ENCODE results near the gene SLAMF6.
"Not testable (repeated sequence)": the region's sequence is repeated elsewhere in the genome, so short reads cannot be mapped to it uniquely, and the experiment has no call there.

The SLAMF6 gene

GRCh38 chr1:160565564-160565963, 42.5 kb upstream of the SLAMF6 start:
- Histone ChIP-seq H3K36me3 (no peaks in the 10 kb centered on the region), H3K27me3 (ENCODE audit: insufficient read depth, low read depth, severe bottlenecking) (peaks cover 81% of the 10 kb centered on the region), H3K27ac (no peak overlapping the region), H3K4me3 (ENCODE audit: low read depth, low read length) (no peak overlapping the region), H3K9me3 (ENCODE audit: severe bottlenecking) (peaks cover 5% of the 10 kb centered on the region)
- TF ChIP-seq CTCF (IDR thresholded peaks at IDR 0.05; ENCODE audit: low read depth, low read length) = no peak
- no peak for DNase-seq

GRCh38 chr1:160563230-160563629, 40.2 kb upstream of the SLAMF6 start:
- DNase-seq; H3K36me3 ChIP-seq; H3K4me3 ChIP-seq (ENCODE audit: low read depth, low read length); H3K27ac ChIP-seq; H3K9me3 ChIP-seq (ENCODE audit: severe bottlenecking): not testable (repeated sequence)
- peaks cover 81% of the 10 kb centered on the region for H3K27me3 ChIP-seq (ENCODE audit: insufficient read depth, low read depth, severe bottlenecking)

- H3K27ac ChIP-seq; DNase-seq; H3K36me3 ChIP-seq; H3K9me3 ChIP-seq (ENCODE audit: severe bottlenecking); H3K4me3 ChIP-seq (ENCODE audit: low read depth, low read length): not testable (repeated sequence)
- peaks cover 81% of the 10 kb centered on the region for H3K27me3 ChIP-seq (ENCODE audit: insufficient read depth, low read depth, severe bottlenecking)
Measured at GRCh38 chr1:160562745-160563144, 39.7 kb upstream of the SLAMF6 start.

GRCh38 chr1:160560806-160561205, 37.8 kb upstream of the SLAMF6 start:
- Histone ChIP-seq H3K27me3 (ENCODE audit: insufficient read depth, low read depth, severe bottlenecking) (peaks cover 81% of the 10 kb centered on the region), H3K9me3 (ENCODE audit: severe bottlenecking) (peaks cover 5% of the 10 kb centered on the region), H3K36me3 (no peaks in the 10 kb centered on the region), H3K4me3 (ENCODE audit: low read depth, low read length) (no peak overlapping the region), H3K27ac (no peak overlapping the region)
- no peak for TF ChIP-seq CTCF (IDR thresholded peaks at IDR 0.05; ENCODE audit: low read depth, low read length)
- no peak for DNase-seq

GRCh38 chr1:160560045-160560705, 37.1 kb upstream of the SLAMF6 start:
- no peak for DNase-seq
- no peak for TF ChIP-seq CTCF (IDR thresholded peaks at IDR 0.05; ENCODE audit: low read depth, low read length)
- Histone ChIP-seq H3K36me3 (no peaks in the 10 kb centered on the region), H3K27me3 (ENCODE audit: insufficient read depth, low read depth, severe bottlenecking) (peaks cover 82% of the 10 kb centered on the region), H3K9me3 (ENCODE audit: severe bottlenecking) (peaks cover 5% of the 10 kb centered on the region), H3K4me3 (ENCODE audit: low read depth, low read length) (no peak overlapping the region), H3K27ac (no peak overlapping the region)

- DNase-seq; H3K9me3 ChIP-seq (ENCODE audit: severe bottlenecking); H3K27ac ChIP-seq: not testable (repeated sequence)
Measured at GRCh38 chr1:160559437-160559836, 36.4 kb upstream of the SLAMF6 start.

GRCh38 chr1:160558660-160559380, 35.8 kb upstream of the SLAMF6 start:
- H3K27me3 ChIP-seq (ENCODE audit: insufficient read depth, low read depth, severe bottlenecking) = peaks cover 83% of the 10 kb centered on the region
- TF ChIP-seq CTCF (IDR thresholded peaks at IDR 0.05; ENCODE audit: low read depth, low read length) = no peak
- no peak for DNase-seq
- H3K27ac ChIP-seq = no peak overlapping the region
- H3K4me3 ChIP-seq (ENCODE audit: low read depth, low read length) = no peak overlapping the region
- no peaks in the 10 kb centered on the region for H3K36me3 ChIP-seq
- peaks cover 5% of the 10 kb centered on the region for H3K9me3 ChIP-seq (ENCODE audit: severe bottlenecking)

More at GRCh38 chr1:160559437-160559836, 36.4 kb upstream of the SLAMF6 start:
- H3K27me3 ChIP-seq (ENCODE audit: insufficient read depth, low read depth, severe bottlenecking) = peaks cover 80% of the 10 kb centered on the region
- H3K36me3 ChIP-seq; H3K4me3 ChIP-seq (ENCODE audit: low read depth, low read length): not testable (repeated sequence)

Measured in WERI-Rb-1 (cell line).